ENCODE measurements around the gene MRM1.

MRM1 gene

DNA sequence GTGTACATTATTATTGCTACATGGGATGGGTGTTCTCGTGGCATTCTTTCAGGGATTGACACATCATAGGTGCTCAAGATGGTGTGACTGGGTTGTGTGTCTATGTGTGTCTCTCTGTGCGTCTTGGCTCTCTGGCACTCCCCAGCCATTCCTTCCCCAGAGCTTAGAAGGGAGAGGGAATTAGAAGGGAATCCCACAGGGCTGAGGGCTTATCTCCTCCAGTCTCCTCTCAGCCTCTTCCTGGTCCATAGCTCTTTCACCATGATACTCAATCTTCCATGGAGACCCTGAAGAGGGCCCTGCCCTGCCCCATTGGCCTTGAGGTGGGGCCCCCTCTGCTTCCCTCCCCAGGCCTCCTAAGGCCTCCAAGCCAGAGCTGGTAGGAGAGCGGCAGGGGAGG is 52.0 kb downstream of the MRM1 start:
- DNase-seq (ENCODE audit: low read depth): no peak
- TF ChIP-seq CTCF (IDR thresholded peaks at IDR 0.05; ENCODE audit: low read depth, low read length, missing control alignments): no peak
- H3K4me3 ChIP-seq (ENCODE audit: low read depth, low read length): no peak overlapping the region

DNA sequence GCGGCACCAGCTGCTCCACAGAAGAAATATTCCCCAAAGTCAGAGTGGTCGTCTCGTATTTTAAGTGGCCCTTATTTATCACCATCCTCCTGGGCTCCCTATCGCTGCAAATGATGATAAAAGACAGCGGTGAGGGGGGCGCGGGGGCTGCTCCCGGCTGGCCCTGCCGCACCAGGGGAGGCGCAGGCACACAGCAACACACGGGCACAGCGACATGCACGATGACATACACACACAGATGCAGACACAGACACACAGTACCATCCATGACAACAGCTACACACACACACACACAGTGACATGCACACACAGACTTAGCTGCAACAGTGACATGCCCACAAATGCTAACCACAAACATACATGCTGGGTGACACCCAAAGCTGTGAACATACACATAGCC is 52.5 kb downstream of the MRM1 start:
- no peak overlapping the region for H3K4me3 ChIP-seq (ENCODE audit: low read depth, low read length)
- no peak for DNase-seq (ENCODE audit: low read depth)
- no peak for TF ChIP-seq CTCF (IDR thresholded peaks at IDR 0.05; ENCODE audit: low read depth, low read length, missing control alignments)

DNA sequence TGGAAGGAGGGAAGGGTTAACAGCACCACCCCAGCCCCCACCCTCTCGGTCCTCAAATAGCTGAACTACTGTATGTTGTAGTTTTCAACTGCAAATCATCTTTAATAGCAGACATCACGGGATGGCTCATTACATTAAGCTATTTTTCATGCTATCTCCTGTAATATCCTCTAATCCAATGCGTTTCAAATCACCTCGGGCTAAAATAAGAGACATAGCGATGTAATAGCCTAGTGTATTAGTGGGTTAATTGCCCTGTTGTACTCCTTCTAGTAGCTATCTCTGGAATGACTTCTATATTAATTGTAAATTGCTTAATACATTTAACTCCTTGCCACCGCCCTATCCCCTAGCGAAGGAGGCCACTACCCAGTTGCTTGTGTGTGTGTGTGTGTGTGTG is 54.3 kb downstream of the MRM1 start:
- TF ChIP-seq CTCF (IDR thresholded peaks at IDR 0.05; ENCODE audit: low read depth, low read length, missing control alignments): no peak
- no peak overlapping the region for H3K4me3 ChIP-seq (ENCODE audit: low read depth, low read length)
- no peak for DNase-seq (ENCODE audit: low read depth)

DNA sequence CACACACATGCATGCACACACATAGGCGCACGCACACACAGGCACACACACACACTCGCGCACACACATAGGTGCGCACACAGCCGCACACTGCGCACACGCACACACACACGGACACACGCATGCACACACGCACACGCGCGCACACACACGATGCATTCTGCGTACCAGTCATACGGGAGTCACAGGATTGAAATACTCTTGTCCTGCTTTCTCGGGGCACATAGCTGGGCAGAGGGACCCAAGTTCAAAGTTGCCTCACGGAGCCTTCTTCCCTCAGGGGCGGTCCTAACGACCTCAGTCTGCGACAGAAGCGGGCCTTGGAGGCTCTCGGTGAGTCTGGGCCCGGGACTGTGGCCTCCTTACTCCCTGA is 56.0 kb downstream of the MRM1 start:
- H3K4me3 ChIP-seq (ENCODE audit: low read depth, low read length): no peak overlapping the region
- TF ChIP-seq CTCF (IDR thresholded peaks at IDR 0.05; ENCODE audit: low read depth, low read length, missing control alignments): no peak
- no peak for DNase-seq (ENCODE audit: low read depth)

DNA sequence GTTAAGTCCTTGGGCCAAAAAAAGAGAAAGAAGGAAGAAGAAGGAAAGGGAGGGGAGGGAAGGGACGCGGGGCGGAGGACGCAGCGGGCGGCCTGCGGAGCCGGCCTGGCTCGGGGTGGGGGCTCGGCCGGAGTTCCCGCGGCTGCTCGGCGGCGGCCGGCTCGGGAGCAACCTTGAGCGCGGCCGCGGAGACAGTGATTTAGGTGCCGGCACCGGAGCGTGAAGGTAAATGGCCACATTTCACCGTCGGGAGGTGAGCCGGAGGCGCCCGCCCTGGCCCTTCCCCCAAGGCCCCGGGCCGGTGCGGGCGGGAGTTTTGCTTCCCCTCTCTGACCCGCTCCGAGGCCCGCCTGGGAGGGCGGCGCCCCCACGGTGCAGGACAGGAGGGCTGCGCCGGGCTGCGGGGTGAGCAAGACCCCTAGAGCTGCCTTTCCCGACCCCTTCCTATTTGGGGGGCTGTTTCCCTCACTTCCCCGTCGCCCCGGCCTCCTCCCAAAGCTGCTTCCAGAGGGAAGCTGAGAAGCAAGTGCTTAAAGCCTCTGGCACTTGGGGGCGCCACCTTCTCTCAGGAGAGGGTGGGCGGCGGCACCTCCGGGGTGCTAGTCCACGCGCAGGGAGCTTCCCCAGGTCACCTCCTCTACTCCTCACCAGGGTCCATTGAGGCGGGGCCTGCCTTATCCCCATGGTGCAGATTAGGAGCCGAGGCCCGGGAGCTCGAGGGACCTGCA is 56.5 kb downstream of the MRM1 start:
- no peak overlapping the region for H3K4me3 ChIP-seq (ENCODE audit: low read depth, low read length)
- DNase-seq (ENCODE audit: low read depth): no peak
- no peak for TF ChIP-seq CTCF (IDR thresholded peaks at IDR 0.05; ENCODE audit: low read depth, low read length, missing control alignments)

All from GM12864 (cell line).